Measurements from ENCODE around the gene C17orf113. TPM values are rescaled to one million over a fixed set of nuclear protein-coding genes. Genes with fewer than 3 reads are reported as not detected.

C17orf113 gene
- total and polyA plus RNA-seq, 4 donors, result 0.32 to 0.96 (median 0.62) TPM

GRCh38 chr17:42038221-42038973 is 12.0 kb downstream of the C17orf113 start:
- DNase-seq, result no peak

GRCh38 chr17:42034059-42034458 is 16.3 kb downstream of the C17orf113 start:
- WGBS, 2 donors, result 36 to 41% methylated on average over 5 to 6 of the region's 6 CpGs
- Histone ChIP-seq H3K27me3 (ENCODE audit: control insufficient read depth in 1 of 2, insufficient read depth in 2 of 2, low read length in 1 of 2) (no peaks in the 10 kb centered on the region), H3K4me3 (ENCODE audit: low read length in 2 of 2) (no peak overlapping the region), H3K36me3 (ENCODE audit: control insufficient read depth in 1 of 2, insufficient read depth in 2 of 2, low read length in 1 of 2) (no peaks in the 10 kb centered on the region), H3K9me3 (ENCODE audit: control insufficient read depth, low read length) (no peaks in the 10 kb centered on the region), H3K4me1 (ENCODE audit: control insufficient read depth in 1 of 2, insufficient read depth in 2 of 2, low read length in 2 of 2) (no peaks in the 10 kb centered on the region), H3K27ac (ENCODE audit: low read depth in 1 of 2, low read length in 2 of 2) (no peak overlapping the region)
- intact Hi-C loops (cut with DNase I), result no loop called here
- DNase-seq (no peak), ATAC-seq (ENCODE audit: low FRiP score) (no peak)

More at GRCh38 chr17:42038221-42038973, 12.0 kb downstream of the C17orf113 start:
- no peaks in the 10 kb centered on the region for H3K36me3 ChIP-seq (ENCODE audit: control insufficient read depth in 1 of 2, insufficient read depth in 2 of 2, low read length in 1 of 2)
- no peaks in the 10 kb centered on the region for H3K9me3 ChIP-seq (ENCODE audit: control insufficient read depth, low read length)
- H3K4me1 ChIP-seq (ENCODE audit: control insufficient read depth in 1 of 2, insufficient read depth in 2 of 2, low read length in 2 of 2), result no peaks in the 10 kb centered on the region
- ATAC-seq (ENCODE audit: low FRiP score), result no peak
- no peaks in the 10 kb centered on the region for H3K27me3 ChIP-seq (ENCODE audit: control insufficient read depth in 1 of 2, insufficient read depth in 2 of 2, low read length in 1 of 2)
- intact Hi-C loops (cut with DNase I), result no loop called here
- no peak overlapping the region for H3K4me3 ChIP-seq (ENCODE audit: low read length in 2 of 2)
- H3K27ac ChIP-seq (ENCODE audit: low read depth in 1 of 2, low read length in 2 of 2), result no peak overlapping the region
- 88 to 89% methylated on average over 5 of the region's 5 CpGs for WGBS, 2 donors

- Histone ChIP-seq H3K9me3 (ENCODE audit: control insufficient read depth, low read length) (no peaks in the 10 kb centered on the region), H3K4me1 (ENCODE audit: control insufficient read depth in 1 of 2, insufficient read depth in 2 of 2, low read length in 2 of 2) (no peaks in the 10 kb centered on the region), H3K36me3 (ENCODE audit: control insufficient read depth in 1 of 2, insufficient read depth in 2 of 2, low read length in 1 of 2) (no peaks in the 10 kb centered on the region), H3K4me3 (ENCODE audit: low read length in 2 of 2) (no peak overlapping the region), H3K27me3 (ENCODE audit: control insufficient read depth in 1 of 2, insufficient read depth in 2 of 2, low read length in 1 of 2) (no peaks in the 10 kb centered on the region), H3K27ac (ENCODE audit: low read depth in 1 of 2, low read length in 2 of 2) (no peak overlapping the region)
- intact Hi-C loops (cut with DNase I), result no loop called here
- WGBS, 2 donors, result 37 to 43% methylated on average over 6 of the region's 6 CpGs
- DNase-seq, result no peak
- no peak for ATAC-seq (ENCODE audit: low FRiP score)
Observed at GRCh38 chr17:42031584-42031983, 18.8 kb downstream of the C17orf113 start.

GRCh38 chr17:42028791-42029127 is 21.6 kb downstream of the C17orf113 start:
- intact Hi-C loops (cut with DNase I), result loop anchor here (5.0 kb wide), 2 partner anchors 74 to 89 kb away; no protein-coding TSS in a partner anchor
- no peak for DNase-seq
- no peak overlapping the region for H3K27ac ChIP-seq (ENCODE audit: low read depth in 1 of 2, low read length in 2 of 2)
- peaks cover 0 to 2% of the 10 kb centered on the region in 2 donors for H3K36me3 ChIP-seq (ENCODE audit: control insufficient read depth in 1 of 2, insufficient read depth in 2 of 2, low read length in 1 of 2)
- 64 to 67% methylated on average over 7 of the region's 7 CpGs for WGBS, 2 donors
- no peaks in the 10 kb centered on the region for H3K27me3 ChIP-seq (ENCODE audit: control insufficient read depth in 1 of 2, insufficient read depth in 2 of 2, low read length in 1 of 2)
- no peaks in the 10 kb centered on the region for H3K9me3 ChIP-seq (ENCODE audit: control insufficient read depth, low read length)
- ATAC-seq (ENCODE audit: low FRiP score), result no peak
- H3K4me1 ChIP-seq (ENCODE audit: control insufficient read depth in 1 of 2, insufficient read depth in 2 of 2, low read length in 2 of 2), result no peaks in the 10 kb centered on the region
- no peak overlapping the region for H3K4me3 ChIP-seq (ENCODE audit: low read length in 2 of 2)

GRCh38 chr17:42027961-42028790 is 22.2 kb downstream of the C17orf113 start:
- Histone ChIP-seq H3K9me3 (ENCODE audit: control insufficient read depth, low read length) (no peaks in the 10 kb centered on the region), H3K27ac (ENCODE audit: low read depth in 1 of 2, low read length in 2 of 2) (no peak overlapping the region), H3K36me3 (ENCODE audit: control insufficient read depth in 1 of 2, insufficient read depth in 2 of 2, low read length in 1 of 2) (peaks cover 0 to 2% of the 10 kb centered on the region in 2 donors), H3K4me1 (ENCODE audit: control insufficient read depth in 1 of 2, insufficient read depth in 2 of 2, low read length in 2 of 2) (no peaks in the 10 kb centered on the region), H3K27me3 (ENCODE audit: control insufficient read depth in 1 of 2, insufficient read depth in 2 of 2, low read length in 1 of 2) (no peaks in the 10 kb centered on the region), H3K4me3 (ENCODE audit: low read length in 2 of 2) (no peak overlapping the region)
- intact Hi-C loops (cut with DNase I), result loop anchor here (5.0 kb wide), 2 partner anchors 74 to 89 kb away; no protein-coding TSS in a partner anchor
- no peak for DNase-seq
- 39 to 41% methylated on average over 19 of the region's 19 CpGs for WGBS, 2 donors
- ATAC-seq (ENCODE audit: low FRiP score), result no peak

DNA sequence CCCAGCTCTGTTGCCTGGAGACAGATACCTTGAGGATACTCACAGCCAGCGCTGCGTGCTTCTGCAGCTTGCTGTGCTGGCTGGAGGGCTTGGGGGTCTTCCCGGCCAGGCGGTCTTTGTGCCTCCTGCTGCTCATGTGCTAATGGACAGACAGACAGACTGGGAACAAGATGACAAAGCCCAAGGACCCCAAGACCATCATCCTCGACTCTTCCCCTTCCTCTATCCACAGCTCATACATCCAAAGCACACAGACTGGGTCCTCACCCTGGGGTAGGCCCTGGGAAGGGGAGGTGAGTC is 22.9 kb downstream of the C17orf113 start:
- ATAC-seq (ENCODE audit: low FRiP score), result no peak
- peaks cover 0 to 2% of the 10 kb centered on the region in 2 donors for H3K36me3 ChIP-seq (ENCODE audit: control insufficient read depth in 1 of 2, insufficient read depth in 2 of 2, low read length in 1 of 2)

GRCh38 chr17:42026857-42027589 is 23.4 kb downstream of the C17orf113 start:
- H3K27me3 ChIP-seq (ENCODE audit: control insufficient read depth in 1 of 2, insufficient read depth in 2 of 2, low read length in 1 of 2), result no peaks in the 10 kb centered on the region
- no peaks in the 10 kb centered on the region for H3K4me1 ChIP-seq (ENCODE audit: control insufficient read depth in 1 of 2, insufficient read depth in 2 of 2, low read length in 2 of 2)
- no peak overlapping the region for H3K27ac ChIP-seq (ENCODE audit: low read depth in 1 of 2, low read length in 2 of 2)
- DNase-seq, result no peak
- H3K4me3 ChIP-seq (ENCODE audit: low read length in 2 of 2), result no peak overlapping the region
- intact Hi-C loops (cut with DNase I), result loop anchor here (5.0 kb wide), 2 partner anchors 75 to 90 kb away; no protein-coding TSS in a partner anchor
- no peak for ATAC-seq (ENCODE audit: low FRiP score)
- H3K9me3 ChIP-seq (ENCODE audit: control insufficient read depth, low read length), result no peaks in the 10 kb centered on the region
- 29 to 33% methylated on average over 17 of the region's 17 CpGs for WGBS, 2 donors
- H3K36me3 ChIP-seq (ENCODE audit: control insufficient read depth in 1 of 2, insufficient read depth in 2 of 2, low read length in 1 of 2), result peaks cover 0 to 2% of the 10 kb centered on the region in 2 donors

More for the DNA sequence above, 22.9 kb downstream of the C17orf113 start:
- DNase-seq, result no peak
- H3K9me3 ChIP-seq (ENCODE audit: control insufficient read depth, low read length), result no peaks in the 10 kb centered on the region
- intact Hi-C loops (cut with DNase I), result loop anchor here (5.0 kb wide), 2 partner anchors 75 to 90 kb away; no protein-coding TSS in a partner anchor
- H3K27me3 ChIP-seq (ENCODE audit: control insufficient read depth in 1 of 2, insufficient read depth in 2 of 2, low read length in 1 of 2), result no peaks in the 10 kb centered on the region
- no peaks in the 10 kb centered on the region for H3K4me1 ChIP-seq (ENCODE audit: control insufficient read depth in 1 of 2, insufficient read depth in 2 of 2, low read length in 2 of 2)
- no peak overlapping the region for H3K4me3 ChIP-seq (ENCODE audit: low read length in 2 of 2)
- 51 to 65% methylated on average over 5 of the region's 5 CpGs for WGBS, 2 donors
- H3K27ac ChIP-seq (ENCODE audit: low read depth in 1 of 2, low read length in 2 of 2), result no peak overlapping the region

DNA sequence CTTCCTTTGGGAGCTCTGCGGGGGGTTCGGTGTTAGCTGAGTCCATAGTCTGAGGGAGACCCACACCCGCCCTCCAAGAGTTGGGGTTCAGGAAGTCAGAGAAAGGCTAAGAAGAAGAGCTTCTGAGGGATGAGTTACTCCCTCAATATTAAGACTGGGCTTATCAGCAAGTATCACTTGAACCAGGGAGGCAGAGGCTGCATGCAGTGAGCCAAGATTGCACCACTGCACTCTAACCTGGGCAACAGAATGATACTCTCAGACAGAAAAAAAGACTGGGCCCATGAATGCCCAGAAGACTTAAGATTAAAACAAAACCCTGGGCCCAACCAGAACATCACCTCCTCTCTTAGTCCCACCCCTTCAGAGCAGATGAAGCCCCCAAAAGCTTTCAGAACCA is 24.5 kb downstream of the C17orf113 start:
- no peak overlapping the region for H3K27ac ChIP-seq (ENCODE audit: low read depth in 1 of 2, low read length in 2 of 2)
- no peak overlapping the region for H3K4me3 ChIP-seq (ENCODE audit: low read length in 2 of 2)
- H3K27me3 ChIP-seq (ENCODE audit: control insufficient read depth in 1 of 2, insufficient read depth in 2 of 2, low read length in 1 of 2), result no peaks in the 10 kb centered on the region
- ATAC-seq (ENCODE audit: low FRiP score), result no peak
- WGBS, 2 donors, result 92 to 93% methylated on average over 3 of the region's 3 CpGs
- H3K9me3 ChIP-seq (ENCODE audit: control insufficient read depth, low read length), result no peaks in the 10 kb centered on the region
- intact Hi-C loops (cut with DNase I), result loop anchor here (2.0 to 5.0 kb wide), 4 partner anchors 75 to 91 kb away; no protein-coding TSS in a partner anchor
- DNase-seq, result no peak
- H3K4me1 ChIP-seq (ENCODE audit: control insufficient read depth in 1 of 2, insufficient read depth in 2 of 2, low read length in 2 of 2), result no peaks in the 10 kb centered on the region
- H3K36me3 ChIP-seq (ENCODE audit: control insufficient read depth in 1 of 2, insufficient read depth in 2 of 2, low read length in 1 of 2), result peaks cover 0 to 2% of the 10 kb centered on the region in 2 donors
